ENCODE results near the gene RFC2.

GRCh38 chr7:74290981-74291441 lies 36.8 kb upstream of the RFC2 start:
- no peak for TF ChIP-seq POLR2A (IDR thresholded peaks at IDR 0.05)
- TF ChIP-seq, protein P1, sequence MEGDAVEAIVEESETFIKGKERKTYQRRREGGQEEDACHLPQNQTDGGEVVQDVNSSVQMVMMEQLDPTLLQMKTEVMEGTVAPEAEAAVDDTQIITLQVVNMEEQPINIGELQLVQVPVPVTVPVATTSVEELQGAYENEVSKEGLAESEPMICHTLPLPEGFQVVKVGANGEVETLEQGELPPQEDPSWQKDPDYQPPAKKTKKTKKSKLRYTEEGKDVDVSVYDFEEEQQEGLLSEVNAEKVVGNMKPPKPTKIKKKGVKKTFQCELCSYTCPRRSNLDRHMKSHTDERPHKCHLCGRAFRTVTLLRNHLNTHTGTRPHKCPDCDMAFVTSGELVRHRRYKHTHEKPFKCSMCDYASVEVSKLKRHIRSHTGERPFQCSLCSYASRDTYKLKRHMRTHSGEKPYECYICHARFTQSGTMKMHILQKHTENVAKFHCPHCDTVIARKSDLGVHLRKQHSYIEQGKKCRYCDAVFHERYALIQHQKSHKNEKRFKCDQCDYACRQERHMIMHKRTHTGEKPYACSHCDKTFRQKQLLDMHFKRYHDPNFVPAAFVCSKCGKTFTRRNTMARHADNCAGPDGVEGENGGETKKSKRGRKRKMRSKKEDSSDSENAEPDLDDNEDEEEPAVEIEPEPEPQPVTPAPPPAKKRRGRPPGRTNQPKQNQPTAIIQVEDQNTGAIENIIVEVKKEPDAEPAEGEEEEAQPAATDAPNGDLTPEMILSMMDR (IDR thresholded peaks at IDR 0.05): no peak

Measured in prostate gland (tissue), 2 donors.